AG10803 (cell line): ENCODE data around the gene TRPM6.
A peak's percentile ranks its signal among the peaks of the same experiment; 100 is the strongest.

Experiments
- DNase-seq: peaks from one replicate; pipeline ENCODE4 v3.0.0; 2010; ENCODE audit warnings: low read depth
- H3K4me3 ChIP-seq: 2 replicates; pipeline ENCODE4 v1.5.1; 2011; ENCODE audit warnings: mild to moderate bottlenecking, low read length, control low read depth
- TF ChIP-seq, protein P1 (sequence below): conservative IDR thresholded peaks from 2 replicates; pipeline ENCODE4 v1.5.1; 2011; ENCODE audit warnings: mild to moderate bottlenecking, low read length, control low read depth, inconsistent platforms

TRPM6 gene

DNA sequence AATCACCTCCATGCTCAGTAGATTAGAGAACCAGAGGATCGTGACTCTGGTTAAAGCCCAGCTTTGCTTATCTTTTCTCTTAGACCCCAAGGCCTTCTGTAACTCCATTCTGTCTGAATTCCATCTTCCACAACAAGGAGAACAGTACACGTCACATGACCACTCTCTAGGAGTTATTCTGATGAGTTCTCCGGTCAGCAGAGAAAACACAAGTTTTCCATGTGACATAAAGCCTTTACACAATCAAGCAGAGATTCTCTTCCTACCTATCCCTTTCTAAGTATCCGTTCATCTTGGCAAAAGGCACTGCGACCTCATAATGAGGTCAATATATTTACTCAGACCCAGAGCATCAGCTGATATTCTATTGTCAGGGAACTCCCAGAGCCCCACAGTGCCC lies 112.3 kb downstream of the TRPM6 start:
- DNase-seq = no peak

DNA sequence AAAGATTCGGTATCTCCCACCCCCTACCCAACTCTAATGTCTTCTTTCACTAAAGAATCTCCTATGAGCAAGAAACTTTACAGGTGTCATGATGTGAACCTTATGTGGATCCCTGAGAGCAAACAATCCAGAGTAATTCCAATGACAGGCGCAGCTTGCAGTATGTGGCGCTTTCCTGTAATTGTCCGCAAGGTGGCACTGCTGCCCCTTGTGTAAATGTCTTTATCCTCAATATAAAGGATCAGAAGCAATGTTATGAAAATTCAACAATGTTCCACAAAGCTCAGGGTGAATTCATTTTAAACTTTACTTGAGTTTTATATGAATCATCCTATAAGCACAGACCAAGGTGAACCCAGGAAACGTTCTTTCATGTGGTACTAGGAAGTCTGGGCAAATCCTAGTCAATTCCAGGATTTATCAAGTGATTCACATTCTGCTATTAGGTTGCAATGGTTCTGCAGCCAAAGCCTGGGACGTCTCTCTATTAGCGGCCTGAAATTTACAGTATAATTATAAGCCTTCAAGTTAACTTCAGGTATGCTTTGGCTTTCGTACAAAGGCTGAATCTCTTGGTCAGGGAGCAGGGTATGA lies 113.7 kb downstream of the TRPM6 start:
- no peak overlapping the region for H3K4me3 ChIP-seq
- DNase-seq = peak; percentile 71
- TF ChIP-seq, protein P1, sequence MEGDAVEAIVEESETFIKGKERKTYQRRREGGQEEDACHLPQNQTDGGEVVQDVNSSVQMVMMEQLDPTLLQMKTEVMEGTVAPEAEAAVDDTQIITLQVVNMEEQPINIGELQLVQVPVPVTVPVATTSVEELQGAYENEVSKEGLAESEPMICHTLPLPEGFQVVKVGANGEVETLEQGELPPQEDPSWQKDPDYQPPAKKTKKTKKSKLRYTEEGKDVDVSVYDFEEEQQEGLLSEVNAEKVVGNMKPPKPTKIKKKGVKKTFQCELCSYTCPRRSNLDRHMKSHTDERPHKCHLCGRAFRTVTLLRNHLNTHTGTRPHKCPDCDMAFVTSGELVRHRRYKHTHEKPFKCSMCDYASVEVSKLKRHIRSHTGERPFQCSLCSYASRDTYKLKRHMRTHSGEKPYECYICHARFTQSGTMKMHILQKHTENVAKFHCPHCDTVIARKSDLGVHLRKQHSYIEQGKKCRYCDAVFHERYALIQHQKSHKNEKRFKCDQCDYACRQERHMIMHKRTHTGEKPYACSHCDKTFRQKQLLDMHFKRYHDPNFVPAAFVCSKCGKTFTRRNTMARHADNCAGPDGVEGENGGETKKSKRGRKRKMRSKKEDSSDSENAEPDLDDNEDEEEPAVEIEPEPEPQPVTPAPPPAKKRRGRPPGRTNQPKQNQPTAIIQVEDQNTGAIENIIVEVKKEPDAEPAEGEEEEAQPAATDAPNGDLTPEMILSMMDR = peak; percentile 89

More for the DNA sequence above, 112.3 kb downstream of the TRPM6 start:
- TF ChIP-seq, protein P1 = no peak
- H3K4me3 ChIP-seq = no peak overlapping the region

DNA sequence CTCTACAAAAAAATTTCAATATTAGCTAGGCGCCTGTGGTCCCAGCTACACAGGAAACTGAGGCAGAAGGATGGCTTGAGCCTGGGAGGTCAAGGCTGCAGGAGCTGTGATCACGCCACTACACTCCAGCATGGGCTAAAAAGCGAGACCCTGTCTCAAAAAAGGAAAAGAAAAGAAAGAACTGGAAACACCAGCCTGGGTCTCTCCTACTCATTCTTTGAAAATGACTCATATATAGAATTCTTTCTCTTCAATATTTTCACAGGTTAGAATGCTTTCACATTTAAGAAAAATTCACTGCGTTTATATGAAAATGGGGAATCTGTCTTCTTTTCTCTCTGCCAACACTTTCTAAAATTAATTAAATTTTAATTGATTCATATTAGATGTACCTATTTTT lies 115.6 kb downstream of the TRPM6 start:
- DNase-seq = no peak
- H3K4me3 ChIP-seq = no peak overlapping the region
- TF ChIP-seq, protein P1 = no peak

DNA sequence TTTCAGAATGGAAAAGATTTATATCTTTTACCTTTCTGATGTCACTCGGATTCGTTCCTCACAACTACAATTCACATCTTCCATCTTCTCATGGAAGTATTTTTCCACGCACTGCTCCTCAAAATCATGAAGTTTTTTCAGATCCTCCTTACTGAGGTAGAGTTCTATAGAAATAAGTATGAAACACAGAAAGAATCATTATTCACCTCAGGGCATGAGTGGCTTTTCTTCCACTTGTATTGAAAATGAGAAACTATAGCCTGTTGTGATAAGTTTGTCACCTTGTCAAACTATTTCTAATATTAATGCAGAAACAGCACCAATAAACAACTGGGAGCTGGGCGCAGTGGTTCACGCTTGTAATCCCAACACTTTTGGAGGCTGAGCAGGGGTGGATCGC lies 116.0 kb downstream of the TRPM6 start:
- DNase-seq = no peak
- TF ChIP-seq, protein P1 = no peak
- no peak overlapping the region for H3K4me3 ChIP-seq

DNA sequence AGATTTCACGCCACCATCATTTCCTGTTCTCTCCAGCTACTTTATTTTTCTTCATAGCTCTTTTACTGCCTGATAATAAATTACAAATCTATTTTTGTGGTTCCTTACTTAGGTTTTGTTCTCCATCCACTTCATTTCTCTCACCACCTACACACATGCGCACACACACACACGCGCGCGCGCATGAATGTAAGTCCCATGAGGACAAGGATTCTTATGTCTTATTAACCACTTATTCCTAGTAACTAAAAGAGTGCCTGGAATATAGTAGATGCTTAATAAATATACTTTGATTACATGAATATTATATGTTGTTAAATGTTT lies 116.5 kb downstream of the TRPM6 start:
- no peak overlapping the region for H3K4me3 ChIP-seq
- TF ChIP-seq, protein P1 = no peak

DNA sequence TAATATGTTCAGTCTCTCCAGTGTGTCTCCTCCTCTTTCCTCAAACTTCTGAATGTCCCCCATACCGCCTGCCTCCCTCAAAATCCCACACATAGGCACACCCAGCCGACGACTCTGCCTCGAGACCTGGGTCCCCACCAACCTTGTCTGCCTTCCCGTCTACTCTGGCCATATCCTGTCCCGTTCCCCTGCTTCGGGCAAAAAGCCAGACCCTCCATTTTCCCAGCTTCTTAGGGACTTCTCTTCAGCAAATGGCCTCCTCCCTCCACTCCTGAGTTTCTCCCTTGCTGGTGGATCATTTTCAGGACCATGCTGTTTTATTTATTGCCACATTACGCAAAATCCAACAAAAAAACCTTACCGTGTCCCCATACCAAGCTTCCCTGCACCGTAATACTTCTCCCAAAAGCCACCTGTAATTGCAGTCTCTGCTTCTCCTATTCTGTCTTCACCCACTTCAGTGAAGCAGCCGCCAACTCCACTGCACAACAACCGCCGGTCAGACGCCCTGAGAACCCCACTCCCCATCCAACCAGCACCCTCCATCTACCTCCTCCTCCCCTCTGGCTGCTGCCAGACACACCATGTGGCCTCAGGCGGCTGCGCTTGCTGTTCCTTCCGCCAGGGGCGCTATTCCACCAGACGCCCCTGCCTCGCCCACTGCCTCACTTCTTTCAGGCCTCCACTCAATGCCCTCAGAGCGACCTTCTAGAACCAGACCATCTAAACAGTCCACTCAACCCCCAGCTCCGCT lies 117.0 kb downstream of the TRPM6 start:
- TF ChIP-seq, protein P1 = peak; percentile 59
- DNase-seq = no peak
- H3K4me3 ChIP-seq = no peak overlapping the region

More for the DNA sequence above, 116.5 kb downstream of the TRPM6 start:
- no peak for DNase-seq

DNA sequence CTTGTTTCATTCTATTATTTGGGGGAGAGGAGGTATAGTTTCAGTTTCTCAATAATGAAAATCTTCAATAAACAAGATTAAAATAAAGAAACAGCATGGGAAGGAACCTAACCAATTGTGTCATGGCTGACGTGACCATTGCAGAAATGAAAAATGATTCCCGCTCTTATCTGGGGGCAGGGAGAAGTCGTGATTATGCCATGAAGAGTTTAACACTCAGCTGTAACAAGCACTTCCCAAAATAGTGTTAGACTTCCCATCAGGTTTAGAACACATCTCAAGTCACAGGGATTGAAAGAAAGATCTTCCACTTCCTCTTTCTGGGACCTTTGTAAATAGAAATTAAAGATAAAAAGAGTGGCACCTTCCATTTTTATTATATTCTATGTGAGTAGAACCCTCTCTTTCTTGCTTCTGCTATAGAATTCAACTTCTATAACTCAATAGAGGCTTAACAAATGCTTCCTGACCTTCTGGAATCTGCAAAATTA lies 122.2 kb downstream of the TRPM6 start:
- no peak for DNase-seq
- no peak overlapping the region for H3K4me3 ChIP-seq
- TF ChIP-seq, protein P1 = no peak
